CD14-positive monocyte (primary cell): Measurements from ENCODE around the gene HERC6. TPM values are rescaled to one million over a fixed set of nuclear protein-coding genes. Genes with fewer than 3 reads are reported as not detected.

Experiments
- DNase-seq, 3 donors: peaks; one replicate each; pipeline ENCODE4 v3.0.0-alpha.2; 2011 to 2022
- H2AFZ ChIP-seq: 2 replicates; pipeline ENCODE4 v1.6.0; 2012; ENCODE audit warnings: mild to moderate bottlenecking, low read depth, low read length, inconsistent platforms; ENCODE audit not compliant: insufficient read depth, poor library complexity, severe bottlenecking
- H3K27ac ChIP-seq, 2 donors: 1 replicate in 1 of 2; 2 replicates in 1 of 2; pipeline ENCODE4 v1.5.1; 2012 to 2013; ENCODE audit warnings: low read length in 2 of 2, control low read depth in 1 of 2, inconsistent platforms in 1 of 2, low read depth in 1 of 2, mild to moderate bottlenecking in 1 of 2
- H3K27me3 ChIP-seq, 2 donors: one replicate each; pipeline versions ENCODE4 v1.6.0 to v1.6.1; 2011 to 2013; ENCODE audit warnings: low read length in 2 of 2; ENCODE audit not compliant: control insufficient read depth in 2 of 2, insufficient read depth in 2 of 2
- H3K36me3 ChIP-seq, 2 donors: replicated peaks in 1 of 2; 1 replicate in 1 of 2; 2 replicates in 1 of 2; pipeline versions ENCODE4 v1.5.1 to v1.6.1; 2012 to 2013; ENCODE audit warnings: low read length in 2 of 2, control low read depth in 1 of 2, inconsistent platforms in 1 of 2, mild to moderate bottlenecking in 1 of 2; ENCODE audit not compliant: insufficient read depth in 2 of 2, control insufficient read depth in 1 of 2
- H3K4me1 ChIP-seq, 2 donors: 1 replicate in 1 of 2; 2 replicates in 1 of 2; pipeline versions ENCODE4 v1.5.1 to v1.6.1; 2012 to 2013; ENCODE audit warnings: low read length in 2 of 2, control low read depth in 1 of 2, inconsistent platforms in 1 of 2, mild to moderate bottlenecking in 1 of 2, moderate library complexity in 1 of 2; ENCODE audit not compliant: insufficient read depth in 2 of 2, control insufficient read depth in 1 of 2
- H3K4me2 ChIP-seq: replicated peaks from 2 replicates; pipeline ENCODE3; 2012; ENCODE audit warnings: low read length, moderate library complexity, mild to moderate bottlenecking; ENCODE audit not compliant: poor library complexity, severe bottlenecking; ENCODE audit errors: extremely low read depth
- H3K4me3 ChIP-seq, 3 experiments: fragments of 200-600 bp in 1 of 3; sonication (generic) in 1 of 3; replicated peaks in 1 of 3; 1 replicate in 2 of 3; 2 replicates in 1 of 3; pipeline ENCODE4 v1.5.1; 2011 to 2013; ENCODE audit warnings: low read length in 3 of 3, mild to moderate bottlenecking in 3 of 3, control low read depth in 2 of 3, low read depth in 2 of 3, inconsistent platforms in 1 of 3, moderate library complexity in 1 of 3
- H3K79me2 ChIP-seq: 2 replicates; pipeline ENCODE4 v1.6.0; 2012; ENCODE audit warnings: mild to moderate bottlenecking, control low read depth, inconsistent platforms, low read length, moderate library complexity; ENCODE audit not compliant: insufficient read depth
- H3K9ac ChIP-seq: 2 replicates; pipeline ENCODE4 v1.6.0; 2017; ENCODE audit warnings: low read length, mild to moderate bottlenecking; ENCODE audit not compliant: insufficient read depth, poor library complexity, severe bottlenecking
- H3K9me3 ChIP-seq, 2 donors: replicated peaks in 1 of 2; 1 replicate in 1 of 2; 2 replicates in 1 of 2; pipeline versions ENCODE4 v1.5.1 to v1.6.1; 2012 to 2013; ENCODE audit warnings: low read length in 2 of 2, control low read depth in 1 of 2; ENCODE audit not compliant: control insufficient read depth in 1 of 2, insufficient read depth in 1 of 2
- H4K20me1 ChIP-seq: 2 replicates; pipeline ENCODE4 v1.6.0; 2012; ENCODE audit warnings: mild to moderate bottlenecking, low read length, control low read depth, moderate library complexity; ENCODE audit not compliant: insufficient read depth
- H3K27ac Mint-ChIP-seq, 7 donors: one replicate each; pipeline ENCODE4 v1.8.0; 2020; ENCODE audit warnings: mild to moderate bottlenecking in 7 of 7, mixed read lengths in 7 of 7, moderate library complexity in 6 of 7, inconsistent platforms in 2 of 7
- H3K27me3 Mint-ChIP-seq, 3 donors: one replicate each; pipeline ENCODE4 v1.8.0; 2021 to 2022; ENCODE audit warnings: low read depth in 3 of 3, mild to moderate bottlenecking in 3 of 3, mixed read lengths in 3 of 3, moderate library complexity in 3 of 3, inconsistent platforms in 1 of 3
- H3K36me3 Mint-ChIP-seq, 2 donors: one replicate each; pipeline ENCODE4 v1.8.0; 2020; ENCODE audit warnings: mixed read lengths in 2 of 2, inconsistent platforms in 1 of 2, mild to moderate bottlenecking in 1 of 2
- H3K4me1 Mint-ChIP-seq: one replicate; pipeline ENCODE4 v1.8.0; 2020; ENCODE audit warnings: mild to moderate bottlenecking, mixed read lengths
- H3K4me3 Mint-ChIP-seq, 2 donors: one replicate each; pipeline ENCODE4 v1.8.0; 2020; ENCODE audit warnings: mild to moderate bottlenecking in 2 of 2, mixed read lengths in 2 of 2, moderate library complexity in 1 of 2
- H3K9me3 Mint-ChIP-seq, 7 donors: one replicate each; pipeline ENCODE4 v1.8.0; 2020 to 2022; ENCODE audit warnings: mixed read lengths in 7 of 7, mild to moderate bottlenecking in 6 of 7, moderate library complexity in 6 of 7, inconsistent platforms in 2 of 7
- CTCF ChIP-seq: fragments of 200-600 bp; IDR thresholded peaks from one replicate; pipeline ENCODE4 v1.8.0; 2022; ENCODE audit warnings: antibody characterized with exemption, mild to moderate bottlenecking
- WGBS: methylation state at CpG from one replicate; pipeline ENCODE4 v1.1.5; 2013; ENCODE audit warnings: missing lambda C conversion rate; ENCODE audit not compliant: insufficient coverage; 5-methylcytosine and 5-hydroxymethylcytosine counted together
- intact Hi-C, 2 donors: fragments of 100-400 bp; cut with micrococcal nuclease; formaldehyde crosslinking; loops; one replicate each; pipeline versions ENCODE4 v1.15.0 to v1.15.1; 2023
- polyA plus RNA-seq, 3 donors: library from polyadenylated mRNA; depleted of rRNA in 1 of 3; unstranded in 2 of 3; stranded (reverse) in 1 of 3; fragments of 300-500 nt in 2 of 3; fragments of >200 nt in 1 of 3; fragmentation: Illumina TruSeq in 2 of 3; gene quantifications; 1 replicate in 2 of 3; 2 replicates in 1 of 3; pipeline ENCODE4 v1.2.3, GENCODE V29; 2012 to 2021

Gene HERC6
- polyA plus RNA-seq, 3 donors = 4.1 to 9.4 (median 6.1) TPM

DNA sequence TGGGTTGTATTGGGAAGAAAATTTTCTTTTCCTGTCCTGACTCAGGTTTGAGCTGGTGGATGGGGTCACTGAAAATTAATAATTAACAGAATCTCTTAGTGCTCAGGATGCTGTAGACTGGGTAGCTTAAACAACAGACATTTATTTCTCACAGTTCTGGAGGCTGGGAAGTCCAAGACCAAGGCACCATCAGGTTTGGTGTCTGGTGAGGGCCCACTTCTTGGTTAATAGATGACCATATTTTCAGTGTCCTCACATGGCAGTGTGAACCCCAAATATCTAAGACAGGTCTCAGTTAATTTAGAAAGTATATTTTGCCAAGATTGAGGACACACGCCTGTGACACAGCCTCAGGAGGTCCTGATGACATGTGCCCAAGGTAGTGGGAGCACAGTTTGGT lies 31.1 kb downstream of the HERC6 start:
- no peak overlapping the region for H3K4me2 ChIP-seq
- peaks cover 0 to 4% of the 10 kb centered on the region in 2 donors for H3K36me3 ChIP-seq
- H3K9me3 Mint-ChIP-seq = peaks cover 0 to 4% (median 0%) of the 10 kb centered on the region in 7 donors
- no peak overlapping the region for H3K9ac ChIP-seq
- no peaks in the 10 kb centered on the region for H3K27me3 ChIP-seq
- DNase-seq = no peak
- no peaks in the 10 kb centered on the region for H3K4me1 ChIP-seq
- peaks cover 26 to 39% of the 10 kb centered on the region in 2 donors for H3K36me3 Mint-ChIP-seq
- H4K20me1 ChIP-seq = no peaks in the 10 kb centered on the region
- no peak for TF ChIP-seq CTCF
- no peaks in the 10 kb centered on the region for H3K79me2 ChIP-seq
- H3K27ac ChIP-seq = no peak overlapping the region
- peaks cover under 1% of the 10 kb centered on the region for H3K4me1 Mint-ChIP-seq
- no peak overlapping the region for H3K27ac Mint-ChIP-seq
- no peak overlapping the region for H3K4me3 Mint-ChIP-seq
- WGBS = no CpG with 5 or more reads among the region's 1 CpG
- H3K9me3 ChIP-seq = no peaks in the 10 kb centered on the region
- no peak overlapping the region for H2AFZ ChIP-seq
- no peak overlapping the region for H3K4me3 ChIP-seq
- intact Hi-C loops = no loop called here
- H3K27me3 Mint-ChIP-seq = peaks cover 0 to 1% (median 0%) of the 10 kb centered on the region in 3 donors

DNA sequence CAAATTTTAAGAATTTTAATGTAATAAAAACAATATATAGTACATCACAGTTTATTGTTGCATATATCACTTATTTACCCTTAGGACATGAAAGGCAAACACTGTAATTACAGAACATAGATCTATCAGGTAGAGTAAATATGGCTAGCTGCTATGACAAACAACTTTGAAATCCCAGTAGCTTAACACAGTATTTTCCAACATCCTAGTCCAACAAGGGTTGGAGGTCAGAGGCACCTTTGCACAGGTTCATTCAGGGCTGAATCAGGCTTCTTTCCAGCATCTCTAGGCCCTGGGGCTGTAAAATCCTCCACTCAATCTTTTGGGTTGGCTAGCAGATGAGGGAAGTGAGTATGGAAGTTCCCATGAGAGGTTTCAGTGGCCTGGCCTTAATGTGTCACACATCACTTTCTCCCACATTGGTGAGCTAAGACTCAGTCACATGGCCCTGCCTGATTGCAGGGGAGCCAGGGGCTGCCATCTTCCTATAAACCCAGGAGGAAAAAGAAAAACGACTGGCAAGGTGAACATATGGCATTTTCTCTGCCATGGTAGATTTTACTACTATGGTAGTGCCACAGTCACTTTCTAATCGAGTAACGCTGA lies 32.9 kb downstream of the HERC6 start:
- TF ChIP-seq CTCF = no peak
- Histone ChIP-seq H3K9ac (no peak overlapping the region), H3K27ac (no peak overlapping the region), H3K4me3 (no peak overlapping the region), H3K27me3 (no peaks in the 10 kb centered on the region), H3K79me2 (no peaks in the 10 kb centered on the region), H2AFZ (no peak overlapping the region), H4K20me1 (no peaks in the 10 kb centered on the region), H3K4me2 (no peak overlapping the region), H3K9me3 (no peaks in the 10 kb centered on the region), H3K36me3 (peaks cover 0 to 4% of the 10 kb centered on the region in 2 donors), H3K4me1 (no peaks in the 10 kb centered on the region)
- DNase-seq = peak in 1 of 3 donors; percentile 5
- intact Hi-C loops = no loop called here
- Mint-ChIP-seq H3K4me3 (no peak overlapping the region), H3K36me3 (peaks cover 23 to 36% of the 10 kb centered on the region in 2 donors), H3K4me1 (peaks cover 2% of the 10 kb centered on the region), H3K27me3 (peaks cover 0 to 1% (median 0%) of the 10 kb centered on the region in 3 donors), H3K9me3 (peaks cover 0 to 4% (median 0%) of the 10 kb centered on the region in 7 donors), H3K27ac (peak overlapping the region in 1 of 7 donors; percentile 21)
- no CpG with 5 or more reads among the region's 3 CpGs for WGBS
